ENCODE measurements around the gene LRFN4. TPM values are rescaled to one million over a fixed set of nuclear protein-coding genes. Genes with fewer than 3 reads are reported as not detected.

The LRFN4 gene
- polyA plus RNA-seq, 1 donor from 2014 or later, result 85.0 TPM

DNA sequence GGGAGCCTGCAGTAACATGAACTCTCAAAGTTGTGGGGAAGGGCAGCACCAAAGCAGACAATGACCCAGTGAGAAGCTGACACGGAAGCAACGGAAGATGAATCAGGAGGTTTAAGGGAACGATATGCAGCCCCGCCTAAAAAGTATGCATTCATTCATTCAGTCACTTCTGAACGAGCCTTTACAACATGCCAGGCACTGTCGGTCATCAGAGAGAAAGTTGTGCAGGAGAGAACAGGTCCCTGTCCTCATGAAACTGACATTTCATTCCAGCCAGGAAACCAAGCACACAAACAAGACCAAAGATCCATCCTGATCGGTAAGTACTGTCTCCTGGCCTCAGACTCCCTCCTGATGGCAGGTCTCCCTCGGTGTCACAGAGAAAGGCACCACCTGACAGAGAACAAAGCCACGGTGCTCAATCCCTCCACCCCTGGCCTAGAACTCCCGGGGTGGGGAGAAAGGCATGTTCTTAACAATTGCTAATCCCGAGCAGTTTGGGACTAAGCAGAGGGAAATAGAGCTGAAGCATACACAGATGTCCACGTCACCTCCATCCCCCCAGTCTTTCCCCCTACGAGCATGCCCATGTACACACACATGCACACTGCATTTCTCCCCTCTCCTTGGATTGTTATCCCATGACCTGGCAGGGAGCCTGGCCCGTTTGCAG, 49.3 kb downstream of the LRFN4 start:
- Histone ChIP-seq H3K9ac (ENCODE audit: low read length) (no peak overlapping the region), H3K4me3 (ENCODE audit: low read length) (no peak overlapping the region), H3K4me2 (ENCODE audit: low read length) (no peak overlapping the region), H3K9me3 (ENCODE audit: low read length) (no peaks in the 10 kb centered on the region), H3F3A (ENCODE audit: insufficient read depth, low read length, poor library complexity, severe bottlenecking) (no peaks in the 10 kb centered on the region), H3K79me2 (replicated peaks; ENCODE audit: insufficient read depth, low read length) (no peaks in the 10 kb centered on the region), H3K27me3 (ENCODE audit: insufficient read depth, low read depth, low read length) (no peaks in the 10 kb centered on the region), H3K36me3 (ENCODE audit: insufficient read depth, low read length) (no peaks in the 10 kb centered on the region), H4K20me1 (ENCODE audit: insufficient read depth) (no peaks in the 10 kb centered on the region), H3K27ac (ENCODE audit: low read length) (no peak overlapping the region), H2AFZ (ENCODE audit: low read depth, low read length) (no peak overlapping the region), H3K9me2 (ENCODE audit: insufficient read depth, low read length) (no peaks in the 10 kb centered on the region)
- TF ChIP-seq EZH2 (IDR thresholded peaks at IDR 0.05; ENCODE audit: borderline replicate concordance, insufficient read depth, low read length, poor library complexity, severe bottlenecking) (no peak), TAF1 (IDR thresholded peaks at IDR 0.05; ENCODE audit: low read depth) (no peak), SMC3 (conservative IDR thresholded peaks at IDR 0.05; ENCODE audit: poor library complexity) (no peak), POLR2AphosphoS5 (IDR thresholded peaks at IDR 0.05) (no peak), RAD21 (conservative IDR thresholded peaks at IDR 0.05) (no peak), MXI1 (conservative IDR thresholded peaks at IDR 0.05; ENCODE audit: poor library complexity, severe bottlenecking) (no peak), EP300 (conservative IDR thresholded peaks at IDR 0.05; ENCODE audit: poor library complexity, severe bottlenecking) (no peak)
- TF ChIP-seq, protein P1, sequence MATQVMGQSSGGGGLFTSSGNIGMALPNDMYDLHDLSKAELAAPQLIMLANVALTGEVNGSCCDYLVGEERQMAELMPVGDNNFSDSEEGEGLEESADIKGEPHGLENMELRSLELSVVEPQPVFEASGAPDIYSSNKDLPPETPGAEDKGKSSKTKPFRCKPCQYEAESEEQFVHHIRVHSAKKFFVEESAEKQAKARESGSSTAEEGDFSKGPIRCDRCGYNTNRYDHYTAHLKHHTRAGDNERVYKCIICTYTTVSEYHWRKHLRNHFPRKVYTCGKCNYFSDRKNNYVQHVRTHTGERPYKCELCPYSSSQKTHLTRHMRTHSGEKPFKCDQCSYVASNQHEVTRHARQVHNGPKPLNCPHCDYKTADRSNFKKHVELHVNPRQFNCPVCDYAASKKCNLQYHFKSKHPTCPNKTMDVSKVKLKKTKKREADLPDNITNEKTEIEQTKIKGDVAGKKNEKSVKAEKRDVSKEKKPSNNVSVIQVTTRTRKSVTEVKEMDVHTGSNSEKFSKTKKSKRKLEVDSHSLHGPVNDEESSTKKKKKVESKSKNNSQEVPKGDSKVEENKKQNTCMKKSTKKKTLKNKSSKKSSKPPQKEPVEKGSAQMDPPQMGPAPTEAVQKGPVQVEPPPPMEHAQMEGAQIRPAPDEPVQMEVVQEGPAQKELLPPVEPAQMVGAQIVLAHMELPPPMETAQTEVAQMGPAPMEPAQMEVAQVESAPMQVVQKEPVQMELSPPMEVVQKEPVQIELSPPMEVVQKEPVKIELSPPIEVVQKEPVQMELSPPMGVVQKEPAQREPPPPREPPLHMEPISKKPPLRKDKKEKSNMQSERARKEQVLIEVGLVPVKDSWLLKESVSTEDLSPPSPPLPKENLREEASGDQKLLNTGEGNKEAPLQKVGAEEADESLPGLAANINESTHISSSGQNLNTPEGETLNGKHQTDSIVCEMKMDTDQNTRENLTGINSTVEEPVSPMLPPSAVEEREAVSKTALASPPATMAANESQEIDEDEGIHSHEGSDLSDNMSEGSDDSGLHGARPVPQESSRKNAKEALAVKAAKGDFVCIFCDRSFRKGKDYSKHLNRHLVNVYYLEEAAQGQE (IDR thresholded peaks at IDR 0.05; ENCODE audit: borderline replicate concordance), result no peak
- TF ChIP-seq, protein P2, sequence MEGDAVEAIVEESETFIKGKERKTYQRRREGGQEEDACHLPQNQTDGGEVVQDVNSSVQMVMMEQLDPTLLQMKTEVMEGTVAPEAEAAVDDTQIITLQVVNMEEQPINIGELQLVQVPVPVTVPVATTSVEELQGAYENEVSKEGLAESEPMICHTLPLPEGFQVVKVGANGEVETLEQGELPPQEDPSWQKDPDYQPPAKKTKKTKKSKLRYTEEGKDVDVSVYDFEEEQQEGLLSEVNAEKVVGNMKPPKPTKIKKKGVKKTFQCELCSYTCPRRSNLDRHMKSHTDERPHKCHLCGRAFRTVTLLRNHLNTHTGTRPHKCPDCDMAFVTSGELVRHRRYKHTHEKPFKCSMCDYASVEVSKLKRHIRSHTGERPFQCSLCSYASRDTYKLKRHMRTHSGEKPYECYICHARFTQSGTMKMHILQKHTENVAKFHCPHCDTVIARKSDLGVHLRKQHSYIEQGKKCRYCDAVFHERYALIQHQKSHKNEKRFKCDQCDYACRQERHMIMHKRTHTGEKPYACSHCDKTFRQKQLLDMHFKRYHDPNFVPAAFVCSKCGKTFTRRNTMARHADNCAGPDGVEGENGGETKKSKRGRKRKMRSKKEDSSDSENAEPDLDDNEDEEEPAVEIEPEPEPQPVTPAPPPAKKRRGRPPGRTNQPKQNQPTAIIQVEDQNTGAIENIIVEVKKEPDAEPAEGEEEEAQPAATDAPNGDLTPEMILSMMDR (IDR thresholded peaks at IDR 0.05; ENCODE audit: poor library complexity, severe bottlenecking), result no peak

DNA sequence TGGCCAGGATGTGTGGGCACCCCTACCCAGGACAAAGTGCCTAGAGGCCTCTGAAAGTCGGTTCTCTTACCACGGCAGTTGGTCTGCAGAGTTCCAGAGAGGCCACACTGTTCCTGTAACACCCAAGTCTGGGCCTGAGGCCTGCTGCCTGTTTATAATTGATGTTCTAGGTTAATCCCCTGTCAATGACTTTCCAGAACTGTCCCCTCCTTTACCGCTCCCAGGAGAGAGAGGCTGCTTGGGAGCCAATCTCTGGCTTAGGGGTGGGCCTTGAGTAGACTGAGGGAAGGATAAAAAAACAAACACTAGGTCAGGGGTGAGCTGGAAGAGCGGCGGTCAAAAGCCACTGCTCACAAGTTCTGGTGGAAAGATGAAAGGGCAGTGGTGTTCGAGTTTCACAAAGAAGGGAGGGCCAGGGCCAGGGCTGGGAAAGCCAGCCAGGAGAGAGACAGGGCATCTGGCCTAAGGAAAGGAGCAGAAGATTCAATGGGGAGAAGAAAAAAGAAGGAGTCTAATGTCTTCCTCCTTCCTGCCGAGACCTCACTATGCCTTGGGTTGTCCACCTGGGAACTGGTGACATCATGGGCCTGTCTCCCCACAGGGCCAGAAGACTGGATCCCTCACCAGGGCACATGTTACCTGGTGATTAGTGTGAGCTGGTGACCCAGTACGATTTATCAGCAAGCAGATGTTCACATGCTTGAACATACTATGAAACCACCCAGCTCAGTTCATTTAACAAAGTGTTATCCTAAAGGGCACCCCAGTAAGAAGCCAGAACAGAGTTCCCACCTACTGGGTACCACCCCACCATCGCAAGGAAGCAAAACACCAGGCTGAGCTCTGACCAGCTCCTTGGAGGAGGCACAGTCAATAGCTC, 51.1 kb downstream of the LRFN4 start:
- Histone ChIP-seq H3K9me2 (ENCODE audit: insufficient read depth, low read length) (no peaks in the 10 kb centered on the region), H3K9me3 (ENCODE audit: low read length) (no peaks in the 10 kb centered on the region), H3K4me3 (ENCODE audit: low read length) (no peak overlapping the region), H3K36me3 (ENCODE audit: insufficient read depth, low read length) (no peaks in the 10 kb centered on the region), H3K27me3 (ENCODE audit: insufficient read depth, low read depth, low read length) (no peaks in the 10 kb centered on the region), H3K79me2 (replicated peaks; ENCODE audit: insufficient read depth, low read length) (no peaks in the 10 kb centered on the region), H4K20me1 (ENCODE audit: insufficient read depth) (no peaks in the 10 kb centered on the region), H3K4me2 (ENCODE audit: low read length) (no peak overlapping the region), H3K9ac (ENCODE audit: low read length) (no peak overlapping the region), H3F3A (ENCODE audit: insufficient read depth, low read length, poor library complexity, severe bottlenecking) (no peaks in the 10 kb centered on the region), H3K27ac (ENCODE audit: low read length) (no peak overlapping the region), H2AFZ (ENCODE audit: low read depth, low read length) (no peak overlapping the region)
- TF ChIP-seq, protein P1 (IDR thresholded peaks at IDR 0.05; ENCODE audit: borderline replicate concordance), result no peak
- TF ChIP-seq, protein P2 (IDR thresholded peaks at IDR 0.05; ENCODE audit: poor library complexity, severe bottlenecking), result no peak
- TF ChIP-seq MXI1 (conservative IDR thresholded peaks at IDR 0.05; ENCODE audit: poor library complexity, severe bottlenecking), result no peak
- TF ChIP-seq SMC3 (conservative IDR thresholded peaks at IDR 0.05; ENCODE audit: poor library complexity), result no peak
- no peak for TF ChIP-seq TAF1 (IDR thresholded peaks at IDR 0.05; ENCODE audit: low read depth)
- TF ChIP-seq RAD21 (conservative IDR thresholded peaks at IDR 0.05), result no peak
- no peak for TF ChIP-seq EP300 (conservative IDR thresholded peaks at IDR 0.05; ENCODE audit: poor library complexity, severe bottlenecking)
- no peak for TF ChIP-seq EZH2 (IDR thresholded peaks at IDR 0.05; ENCODE audit: borderline replicate concordance, insufficient read depth, low read length, poor library complexity, severe bottlenecking)
- TF ChIP-seq POLR2AphosphoS5 (IDR thresholded peaks at IDR 0.05), result no peak

Data from neural cell (in vitro differentiated cells).